A673 (cell line): Measurements from ENCODE around the gene ARPC2. TPM values are rescaled to one million over a fixed set of nuclear protein-coding genes. Genes with fewer than 3 reads are reported as not detected.
A peak's percentile ranks its signal among the peaks of the same experiment; 100 is the strongest.

Source experiments
- BruUV-seq: library from RNA; stranded (reverse); fragments of 400-500 nt; replicated peaks from 2 replicates; lab custom pipeline; 2021; lab: Mats Ljungman, UMichigan
- CTCF ChIA-PET: fragments of 300-600 bp; sonication (Branson Sonifier 250); formaldehyde crosslinking; loops from one replicate; lab custom pipeline; 2022; ENCODE audit warnings: antibody characterized with exemption; lab: Charles Lee
- POLR2A ChIA-PET: fragments of 300-600 bp; sonication (Branson Sonifier 250); formaldehyde crosslinking; loops from one replicate; lab custom pipeline; 2022; ENCODE audit warnings: antibody characterized with exemption; ENCODE audit not compliant: low non-redundant PET; lab: Charles Lee
- DNase-seq: peaks from one replicate; pipeline ENCODE4 v3.0.0-alpha.2; 2015; ENCODE audit warnings: low spot score
- H3K27ac ChIP-seq: fragments of 200-600 bp; sonication (generic); 2 replicates; pipeline ENCODE4 v1.5.1; 2016; ENCODE audit warnings: mixed run types, low read depth, mild to moderate bottlenecking, mixed read lengths, antibody characterized with exemption, low read length; ENCODE audit not compliant: poor library complexity, severe bottlenecking
- H3K27me3 ChIP-seq: fragments of 200-600 bp; sonication (generic); replicated peaks from 2 replicates; pipeline ENCODE4 v1.6.1; 2017; ENCODE audit warnings: mixed run types, low read depth, mild to moderate bottlenecking, mixed read lengths, antibody characterized with exemption, low read length; ENCODE audit not compliant: insufficient read depth, poor library complexity
- H3K36me3 ChIP-seq: fragments of 200-600 bp; sonication (generic); 2 replicates; pipeline ENCODE4 v1.6.1; 2016; ENCODE audit warnings: mixed run types, mild to moderate bottlenecking, mixed read lengths, antibody characterized with exemption, low read length; ENCODE audit not compliant: insufficient read depth, poor library complexity, severe bottlenecking
- H3K4me1 ChIP-seq: fragments of 200-600 bp; sonication (generic); 2 replicates; pipeline ENCODE4 v1.6.1; 2017; ENCODE audit warnings: mixed run types, mild to moderate bottlenecking, mixed read lengths, antibody characterized with exemption, low read length; ENCODE audit not compliant: insufficient read depth, poor library complexity, severe bottlenecking
- H3K4me3 ChIP-seq: fragments of 200-600 bp; sonication (generic); 2 replicates; pipeline ENCODE4 v1.5.1; 2016; ENCODE audit warnings: low read depth, mixed run types, mild to moderate bottlenecking, mixed read lengths, low read length; ENCODE audit not compliant: poor library complexity, severe bottlenecking
- H3K9me3 ChIP-seq: fragments of 200-600 bp; sonication (generic); 2 replicates; pipeline ENCODE4 v1.6.1; 2016; ENCODE audit warnings: mixed run types, low read depth, mild to moderate bottlenecking, mixed read lengths, antibody characterized with exemption, low read length; ENCODE audit not compliant: poor library complexity, severe bottlenecking
- EZH2 ChIP-seq: fragments of 200-600 bp; sonication (generic); IDR thresholded peaks from 2 replicates; pipeline ENCODE4 v1.6.1; 2017; ENCODE audit warnings: borderline replicate concordance, low read depth, mild to moderate bottlenecking, mixed read lengths, antibody characterized with exemption, low read length; ENCODE audit not compliant: poor library complexity, severe bottlenecking
- intact Hi-C: fragments of 100-400 bp; cut with micrococcal nuclease; formaldehyde crosslinking; loops from one replicate; pipeline ENCODE4 v1.10.0; 2022; ENCODE audit not compliant: unreplicated experiment
- total RNA-seq: library from RNA; stranded (reverse); gene quantifications from 2 replicates; pipeline ENCODE4 v1.2.3, GENCODE V29; 2021
- TF ChIP-seq, protein P1 (sequence below): fragments of 300-800, 200-600 bp; sonication (generic); conservative IDR thresholded peaks from 2 replicates; pipeline ENCODE4 v1.5.1; 2017; ENCODE audit warnings: low read depth, mild to moderate bottlenecking, antibody characterized with exemption, low read length, moderate library complexity, mixed read lengths

The ARPC2 gene
- total RNA-seq, 1 experiment from 2014 or later, result 291 TPM

DNA sequence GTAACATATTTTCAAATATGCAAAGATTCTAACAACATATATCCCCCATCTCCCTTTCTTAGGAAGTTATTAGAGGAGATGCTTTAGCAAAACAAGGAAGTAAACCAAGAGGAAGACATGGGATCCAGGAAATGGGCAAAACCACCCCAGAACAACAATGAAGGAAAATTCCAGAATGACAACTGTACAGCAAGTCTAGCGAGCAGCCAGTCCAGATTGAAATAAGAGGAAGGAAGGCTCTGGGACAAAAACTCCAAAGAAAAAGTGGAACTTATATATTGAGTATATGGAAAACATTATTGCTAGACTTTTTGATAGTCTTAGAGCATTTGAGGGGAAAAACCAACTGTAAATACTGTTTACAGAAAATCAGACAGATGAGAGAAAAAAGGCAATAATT is 2.9 kb upstream of the ARPC2 start:
- no peaks in the 10 kb centered on the region for H3K36me3 ChIP-seq
- no peak overlapping the region for H3K27ac ChIP-seq
- H3K27me3 ChIP-seq, result no peaks in the 10 kb centered on the region
- DNase-seq, result no peak
- ChIA-PET CTCF (no interaction called here), POLR2A (interaction anchor here (0.6 kb wide), 1 partner anchor 1300 kb away, joined by 3 read pairs; no protein-coding TSS in a partner anchor)
- no peak overlapping the region for H3K4me3 ChIP-seq
- peaks cover 13% of the 10 kb centered on the region for H3K4me1 ChIP-seq
- no TSS peak for BruUV-seq
- intact Hi-C loops, result no loop called here
- TF ChIP-seq, protein P1, sequence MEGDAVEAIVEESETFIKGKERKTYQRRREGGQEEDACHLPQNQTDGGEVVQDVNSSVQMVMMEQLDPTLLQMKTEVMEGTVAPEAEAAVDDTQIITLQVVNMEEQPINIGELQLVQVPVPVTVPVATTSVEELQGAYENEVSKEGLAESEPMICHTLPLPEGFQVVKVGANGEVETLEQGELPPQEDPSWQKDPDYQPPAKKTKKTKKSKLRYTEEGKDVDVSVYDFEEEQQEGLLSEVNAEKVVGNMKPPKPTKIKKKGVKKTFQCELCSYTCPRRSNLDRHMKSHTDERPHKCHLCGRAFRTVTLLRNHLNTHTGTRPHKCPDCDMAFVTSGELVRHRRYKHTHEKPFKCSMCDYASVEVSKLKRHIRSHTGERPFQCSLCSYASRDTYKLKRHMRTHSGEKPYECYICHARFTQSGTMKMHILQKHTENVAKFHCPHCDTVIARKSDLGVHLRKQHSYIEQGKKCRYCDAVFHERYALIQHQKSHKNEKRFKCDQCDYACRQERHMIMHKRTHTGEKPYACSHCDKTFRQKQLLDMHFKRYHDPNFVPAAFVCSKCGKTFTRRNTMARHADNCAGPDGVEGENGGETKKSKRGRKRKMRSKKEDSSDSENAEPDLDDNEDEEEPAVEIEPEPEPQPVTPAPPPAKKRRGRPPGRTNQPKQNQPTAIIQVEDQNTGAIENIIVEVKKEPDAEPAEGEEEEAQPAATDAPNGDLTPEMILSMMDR, result no peak
- TF ChIP-seq EZH2, result no peak
- H3K9me3 ChIP-seq, result peaks cover 6% of the 10 kb centered on the region

- intact Hi-C loops, result no loop called here
- Histone ChIP-seq H3K4me1 (peaks cover 35% of the 10 kb centered on the region), H3K27me3 (no peaks in the 10 kb centered on the region), H3K27ac (peak overlapping the region; percentile 87), H3K4me3 (peak overlapping the region; percentile 86), H3K9me3 (no peaks in the 10 kb centered on the region), H3K36me3 (no peaks in the 10 kb centered on the region)
- BruUV-seq, result TSS peak; percentile 81
- no peak for DNase-seq
- TF ChIP-seq EZH2, result no peak
- TF ChIP-seq, protein P1, result no peak
- CTCF ChIA-PET, result interaction anchor here (1.0 kb wide), 1 partner anchor 180 kb away, joined by 3 read pairs; no protein-coding TSS in a partner anchor
- POLR2A ChIA-PET, result no interaction called here
Observed at GRCh38 chr2:218216336-218216673, 684 bp upstream of the ARPC2 start.

GRCh38 chr2:218217360-218218267 is 625 bp downstream of the ARPC2 start:
- TF ChIP-seq, protein P1, result no peak
- TF ChIP-seq EZH2, result no peak
- DNase-seq, result peak; percentile 35
- Histone ChIP-seq H3K27me3 (no peaks in the 10 kb centered on the region), H3K9me3 (no peaks in the 10 kb centered on the region), H3K36me3 (no peaks in the 10 kb centered on the region), H3K27ac (peak overlapping the region; percentile 87), H3K4me1 (peaks cover 44% of the 10 kb centered on the region), H3K4me3 (peak overlapping the region; percentile 86)
- ChIA-PET CTCF (interaction anchor here (1.0 kb wide), 1 partner anchor 179 kb away, joined by 3 read pairs; no protein-coding TSS in a partner anchor), POLR2A (no interaction called here)
- intact Hi-C loops, result no loop called here
- BruUV-seq, result TSS peak; percentile 35
